Measurements from ENCODE around the gene GSS.

GRCh38 chr20:35004051-35004725 lies 48.6 kb upstream of the GSS start:
- TF ChIP-seq EZH2 (IDR thresholded peaks at IDR 0.05; ENCODE audit: low read length, unreplicated experiment) = no peak
- TF ChIP-seq, protein P1, sequence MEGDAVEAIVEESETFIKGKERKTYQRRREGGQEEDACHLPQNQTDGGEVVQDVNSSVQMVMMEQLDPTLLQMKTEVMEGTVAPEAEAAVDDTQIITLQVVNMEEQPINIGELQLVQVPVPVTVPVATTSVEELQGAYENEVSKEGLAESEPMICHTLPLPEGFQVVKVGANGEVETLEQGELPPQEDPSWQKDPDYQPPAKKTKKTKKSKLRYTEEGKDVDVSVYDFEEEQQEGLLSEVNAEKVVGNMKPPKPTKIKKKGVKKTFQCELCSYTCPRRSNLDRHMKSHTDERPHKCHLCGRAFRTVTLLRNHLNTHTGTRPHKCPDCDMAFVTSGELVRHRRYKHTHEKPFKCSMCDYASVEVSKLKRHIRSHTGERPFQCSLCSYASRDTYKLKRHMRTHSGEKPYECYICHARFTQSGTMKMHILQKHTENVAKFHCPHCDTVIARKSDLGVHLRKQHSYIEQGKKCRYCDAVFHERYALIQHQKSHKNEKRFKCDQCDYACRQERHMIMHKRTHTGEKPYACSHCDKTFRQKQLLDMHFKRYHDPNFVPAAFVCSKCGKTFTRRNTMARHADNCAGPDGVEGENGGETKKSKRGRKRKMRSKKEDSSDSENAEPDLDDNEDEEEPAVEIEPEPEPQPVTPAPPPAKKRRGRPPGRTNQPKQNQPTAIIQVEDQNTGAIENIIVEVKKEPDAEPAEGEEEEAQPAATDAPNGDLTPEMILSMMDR (conservative IDR thresholded peaks at IDR 0.05; ENCODE audit: low read depth, low read length) = no peak
